GM19328 (cell line): ENCODE results near the gene EIF4B.

Experiments used
- ATAC-seq: cut with Tn5 transposase; IDR thresholded peaks from one replicate; pipeline ENCODE4 v1.9.1; 2021; ENCODE audit warnings: mild to moderate bottlenecking, moderate library complexity; ENCODE audit not compliant: unreplicated experiment

The EIF4B gene

GRCh38 chr12:53056901-53057300 lies 50.6 kb downstream of the EIF4B start:
- no peak for ATAC-seq

GRCh38 chr12:53057816-53058500 lies 51.7 kb downstream of the EIF4B start:
- ATAC-seq: no peak

GRCh38 chr12:53058674-53059433 lies 52.6 kb downstream of the EIF4B start:
- no peak for ATAC-seq

GRCh38 chr12:53059434-53060063 lies 53.3 kb downstream of the EIF4B start:
- no peak for ATAC-seq

- ATAC-seq: no peak
These were observed 53.9 kb downstream of the EIF4B start for GRCh38 chr12:53060064-53060720.

- no peak for ATAC-seq
These were observed 54.5 kb downstream of the EIF4B start for GRCh38 chr12:53060721-53061276.

- no peak for ATAC-seq
These were observed 55.3 kb downstream of the EIF4B start for GRCh38 chr12:53061404-53062010.

- ATAC-seq: no peak
These were observed 56.0 kb downstream of the EIF4B start for GRCh38 chr12:53062011-53062961.

GRCh38 chr12:53062977-53063707 lies 56.9 kb downstream of the EIF4B start:
- no peak for ATAC-seq

- ATAC-seq: no peak
These were observed 57.7 kb downstream of the EIF4B start for GRCh38 chr12:53063708-53064612.

GRCh38 chr12:53064613-53065436 lies 58.6 kb downstream of the EIF4B start:
- ATAC-seq: no peak

GRCh38 chr12:53065470-53065869 lies 59.2 kb downstream of the EIF4B start:
- no peak for ATAC-seq

- no peak for ATAC-seq
These were observed 60.0 kb downstream of the EIF4B start for GRCh38 chr12:53065975-53066931.

- no peak for ATAC-seq
These were observed 61.1 kb downstream of the EIF4B start for GRCh38 chr12:53067074-53067992.
